ENCODE measurements around the gene TBC1D7.
A peak's percentile ranks its signal among the peaks of the same experiment; 100 is the strongest.

TBC1D7 gene

GRCh38 chr6:13292774-13293173, 35.6 kb downstream of the TBC1D7 start (continued):
- TF ChIP-seq ZNF132 (tag by site-specific recombination; IDR thresholded peaks at IDR 0.05; ENCODE audit: borderline replicate concordance) (no peak), ZNF133 (tag by site-specific recombination; IDR thresholded peaks at IDR 0.05) (no peak), ZBTB10 (tag by site-specific recombination; IDR thresholded peaks at IDR 0.05) (no peak)

GRCh38 chr6:13290335-13290734, 38.0 kb downstream of the TBC1D7 start:
- H3K4me1 ChIP-seq (ENCODE audit: control insufficient read depth, insufficient read depth, low read length), result no peaks in the 10 kb centered on the region
- no peak overlapping the region for H3K27ac ChIP-seq (ENCODE audit: extremely low read depth, low read depth, low read length)
- ChIA-PET CTCF (interaction anchor here (0.7 kb wide), 1 partner anchor 180 kb away, joined by 3 read pairs; no protein-coding TSS in a partner anchor), POLR2A (interaction anchor here (0.7 kb wide), 1 partner anchor 12 kb away, joined by 3 read pairs; no protein-coding TSS in a partner anchor)
- H3K36me3 ChIP-seq (ENCODE audit: control insufficient read depth in 2 of 2, insufficient read depth in 1 of 2, low read length in 2 of 2), result peaks cover 7 to 46% of the 10 kb centered on the region in 2 experiments
- no peak overlapping the region for H3K4me3 ChIP-seq (ENCODE audit: low read depth, low read length)
- no peaks in the 10 kb centered on the region for H3K9me3 ChIP-seq (ENCODE audit: control insufficient read depth, insufficient read depth, low read depth, low read length)
- TF ChIP-seq ZNF776 (tag by site-specific recombination; IDR thresholded peaks at IDR 0.05; ENCODE audit: borderline replicate concordance), result no peak
- TF ChIP-seq ZNF362 (tag by site-specific recombination; IDR thresholded peaks at IDR 0.05), result 0 out of 2 replicates have a peak, but pooled peaks have one; percentile 28
- no peak for TF ChIP-seq ZFP37 (tag by site-specific recombination; IDR thresholded peaks at IDR 0.05)

GRCh38 chr6:13289789-13290318, 38.5 kb downstream of the TBC1D7 start:
- TF ChIP-seq ZNF416 (tag by site-specific recombination; IDR thresholded peaks at IDR 0.05) (no peak), ZBTB26 (tag by site-specific recombination; optimal IDR thresholded peaks at IDR 0.05) (no peak), ZNF211 (tag by site-specific recombination; IDR thresholded peaks at IDR 0.05; ENCODE audit: low read depth) (no peak)
- no peak overlapping the region for H3K27ac ChIP-seq (ENCODE audit: extremely low read depth, low read depth, low read length)
- no peaks in the 10 kb centered on the region for H3K9me3 ChIP-seq (ENCODE audit: control insufficient read depth, insufficient read depth, low read depth, low read length)
- ChIA-PET POLR2A (interaction anchor here (0.7 kb wide), 1 partner anchor 11 kb away, joined by 3 read pairs; no protein-coding TSS in a partner anchor), CTCF (interaction anchor here (0.7 kb wide), 1 partner anchor 180 kb away, joined by 3 read pairs; no protein-coding TSS in a partner anchor)
- H3K4me3 ChIP-seq (ENCODE audit: low read depth, low read length), result no peak overlapping the region
- no peaks in the 10 kb centered on the region for H3K4me1 ChIP-seq (ENCODE audit: control insufficient read depth, insufficient read depth, low read length)
- H3K36me3 ChIP-seq (ENCODE audit: control insufficient read depth in 2 of 2, insufficient read depth in 1 of 2, low read length in 2 of 2), result peaks cover 7 to 41% of the 10 kb centered on the region in 2 experiments

GRCh38 chr6:13288969-13289391, 39.4 kb downstream of the TBC1D7 start:
- no peaks in the 10 kb centered on the region for H3K9me3 ChIP-seq (ENCODE audit: control insufficient read depth, insufficient read depth, low read depth, low read length)
- H3K4me1 ChIP-seq (ENCODE audit: control insufficient read depth, insufficient read depth, low read length), result no peaks in the 10 kb centered on the region
- H3K4me3 ChIP-seq (ENCODE audit: low read depth, low read length), result no peak overlapping the region
- peaks cover 7 to 33% of the 10 kb centered on the region in 2 experiments for H3K36me3 ChIP-seq (ENCODE audit: control insufficient read depth in 2 of 2, insufficient read depth in 1 of 2, low read length in 2 of 2)
- TF ChIP-seq ZNF558 (tag by site-specific recombination; IDR thresholded peaks at IDR 0.05), result no peak
- no peak for TF ChIP-seq ZNF843 (tag by site-specific recombination; IDR thresholded peaks at IDR 0.05)
- H3K27ac ChIP-seq (ENCODE audit: extremely low read depth, low read depth, low read length), result no peak overlapping the region
- CTCF ChIA-PET, result no interaction called here
- POLR2A ChIA-PET, result no interaction called here

Data from HEK293 (cell line).